ENCODE results near the gene PPP1R13B.

The PPP1R13B gene

GRCh38 chr14:103763730-103764488 is 83.5 kb downstream of the PPP1R13B start:
- H3K27me3 ChIP-seq, result no peaks in the 10 kb centered on the region
- H3K4me3 ChIP-seq (ENCODE audit: low read depth, low read length), result no peak overlapping the region
- no peaks in the 10 kb centered on the region for H3K9me3 ChIP-seq
- peaks cover 6% of the 10 kb centered on the region; the same call in 1 of the 2 replicates for H3K4me1 ChIP-seq
- no peak for DNase-seq
- TF ChIP-seq CTCF (IDR thresholded peaks at IDR 0.05; ENCODE audit: low read depth, low read length), result no peak
- peaks cover 32% of the 10 kb centered on the region for H3K36me3 ChIP-seq

GRCh38 chr14:103762541-103762940 is 84.8 kb downstream of the PPP1R13B start:
- Histone ChIP-seq H3K4me3 (ENCODE audit: low read depth, low read length) (no peak overlapping the region), H3K9me3 (no peaks in the 10 kb centered on the region), H3K36me3 (peaks cover 36% of the 10 kb centered on the region), H3K4me1 (peaks cover 6% of the 10 kb centered on the region; the same call in 1 of the 2 replicates), H3K27me3 (no peaks in the 10 kb centered on the region)
- no peak for DNase-seq
- no peak for TF ChIP-seq CTCF (IDR thresholded peaks at IDR 0.05; ENCODE audit: low read depth, low read length)

GRCh38 chr14:103762036-103762435 is 85.3 kb downstream of the PPP1R13B start:
- no peak overlapping the region for H3K4me3 ChIP-seq (ENCODE audit: low read depth, low read length)
- H3K36me3 ChIP-seq, result peaks cover 41% of the 10 kb centered on the region
- no peak for DNase-seq
- no peaks in the 10 kb centered on the region for H3K9me3 ChIP-seq
- H3K27me3 ChIP-seq, result no peaks in the 10 kb centered on the region
- TF ChIP-seq CTCF (IDR thresholded peaks at IDR 0.05; ENCODE audit: low read depth, low read length), result no peak
- peaks cover 6% of the 10 kb centered on the region; the same call in 1 of the 2 replicates for H3K4me1 ChIP-seq

GRCh38 chr14:103758059-103758776 is 89.2 kb downstream of the PPP1R13B start:
- Histone ChIP-seq H3K27me3 (no peaks in the 10 kb centered on the region), H3K4me1 (peaks cover 6% of the 10 kb centered on the region; the same call in 1 of the 2 replicates), H3K4me3 (ENCODE audit: low read depth, low read length) (no peak overlapping the region), H3K36me3 (peaks cover 37% of the 10 kb centered on the region), H3K9me3 (no peaks in the 10 kb centered on the region)
- no peak for DNase-seq
- no peak for TF ChIP-seq CTCF (IDR thresholded peaks at IDR 0.05; ENCODE audit: low read depth, low read length)

- Histone ChIP-seq H3K36me3 (peaks cover 58% of the 10 kb centered on the region), H3K4me3 (ENCODE audit: low read depth, low read length) (no peak overlapping the region), H3K27me3 (no peaks in the 10 kb centered on the region), H3K9me3 (no peaks in the 10 kb centered on the region), H3K4me1 (no peaks in the 10 kb centered on the region)
- no peak for TF ChIP-seq CTCF (IDR thresholded peaks at IDR 0.05; ENCODE audit: low read depth, low read length)
- DNase-seq, result no peak
Observed at GRCh38 chr14:103755060-103755459, 92.3 kb downstream of the PPP1R13B start.

GRCh38 chr14:103753774-103754173 is 93.6 kb downstream of the PPP1R13B start:
- Histone ChIP-seq H3K27me3 (no peaks in the 10 kb centered on the region), H3K9me3 (no peaks in the 10 kb centered on the region), H3K36me3 (peaks cover 71% of the 10 kb centered on the region), H3K4me3 (ENCODE audit: low read depth, low read length) (no peak overlapping the region), H3K4me1 (no peaks in the 10 kb centered on the region)
- no peak for DNase-seq
- no peak for TF ChIP-seq CTCF (IDR thresholded peaks at IDR 0.05; ENCODE audit: low read depth, low read length)

Measured in BE2C (cell line).